ENCODE results near the gene KCNJ6.
A peak's percentile ranks its signal among the peaks of the same experiment; 100 is the strongest.
"Not testable (repeated sequence)": the region's sequence is repeated elsewhere in the genome, so short reads cannot be mapped to it uniquely, and the experiment has no call there.

Gene KCNJ6

DNA sequence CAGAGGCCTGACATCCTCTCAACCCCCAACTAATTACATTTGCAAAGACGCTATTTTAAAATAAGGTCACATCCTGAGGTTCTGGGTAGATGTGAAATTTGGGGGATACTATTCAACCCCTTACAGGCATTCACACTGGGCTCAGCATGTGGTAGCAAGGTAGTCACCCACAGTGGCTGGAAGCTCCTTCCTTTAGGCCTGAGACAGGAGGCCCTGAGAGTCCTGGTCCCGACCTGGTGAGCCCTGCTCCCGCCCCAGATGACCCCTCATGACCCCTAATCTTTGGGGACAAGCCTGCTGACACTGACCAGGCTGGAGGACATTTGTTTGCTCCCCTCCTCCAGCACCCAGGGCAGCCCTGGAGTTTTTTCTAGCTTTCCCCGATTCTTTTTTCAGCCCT lies 323.8 kb downstream of the KCNJ6 start:
- no peak for DNase-seq

DNA sequence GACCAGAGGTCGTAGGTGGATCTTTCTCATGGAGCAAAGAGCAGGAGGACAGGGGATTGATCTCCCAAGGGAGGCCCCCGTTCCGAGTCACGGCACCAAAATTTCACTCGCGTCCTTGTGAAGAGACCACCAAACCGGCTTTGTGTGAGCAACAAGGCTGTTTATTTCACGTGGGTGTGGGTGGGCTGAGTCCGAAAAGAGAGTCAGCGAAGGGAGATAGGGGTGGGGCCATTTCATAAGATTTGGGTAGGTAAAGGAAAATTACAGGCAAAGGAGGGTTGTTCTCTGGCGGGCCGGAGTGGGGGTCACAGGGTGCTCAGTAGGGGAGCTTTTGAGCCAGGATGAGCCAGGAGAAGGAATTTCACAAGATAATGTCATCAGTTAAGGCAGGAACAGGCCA lies 324.3 kb downstream of the KCNJ6 start:
- DNase-seq, result not testable (repeated sequence)

DNA sequence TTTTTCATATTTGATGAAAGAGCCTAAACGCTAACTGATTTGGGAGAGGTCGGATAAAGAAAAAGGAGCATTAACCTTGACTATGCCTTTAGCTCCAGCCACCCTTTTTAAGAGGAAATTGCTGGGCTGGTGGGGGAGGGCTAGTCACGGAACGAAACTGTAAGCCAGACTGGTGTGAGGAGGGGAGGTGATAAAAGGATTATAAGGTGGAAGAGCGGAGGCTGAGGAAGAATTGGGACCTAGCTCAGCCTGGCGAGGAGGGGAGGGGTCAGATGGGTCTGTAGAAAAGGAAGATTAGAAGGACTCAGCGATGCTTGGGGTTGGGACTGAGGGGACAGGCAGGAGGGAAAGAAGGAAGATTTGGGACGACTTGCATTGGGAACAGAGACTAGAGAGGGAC lies 325.4 kb downstream of the KCNJ6 start:
- not testable (repeated sequence) for DNase-seq

DNA sequence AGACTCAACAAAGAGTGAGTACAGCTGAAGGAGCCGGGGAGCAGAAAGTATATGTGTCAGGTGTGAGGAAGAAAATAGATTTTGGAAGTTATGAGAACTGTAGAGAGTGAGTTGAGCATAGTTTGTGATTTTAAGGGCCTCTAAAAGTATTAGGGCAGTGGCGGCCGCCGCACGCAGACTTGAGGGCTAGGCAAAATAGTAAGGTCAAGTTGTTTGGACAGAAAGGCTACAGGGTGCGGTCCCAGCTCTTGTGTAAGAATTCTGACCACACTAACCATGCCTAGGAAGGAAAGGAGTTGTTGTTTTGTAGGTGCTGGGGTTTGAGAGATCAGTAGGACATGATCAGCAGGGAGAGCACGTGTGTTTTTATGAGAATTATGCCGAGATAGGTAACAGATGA lies 327.6 kb downstream of the KCNJ6 start:
- not testable (repeated sequence) for DNase-seq

DNA sequence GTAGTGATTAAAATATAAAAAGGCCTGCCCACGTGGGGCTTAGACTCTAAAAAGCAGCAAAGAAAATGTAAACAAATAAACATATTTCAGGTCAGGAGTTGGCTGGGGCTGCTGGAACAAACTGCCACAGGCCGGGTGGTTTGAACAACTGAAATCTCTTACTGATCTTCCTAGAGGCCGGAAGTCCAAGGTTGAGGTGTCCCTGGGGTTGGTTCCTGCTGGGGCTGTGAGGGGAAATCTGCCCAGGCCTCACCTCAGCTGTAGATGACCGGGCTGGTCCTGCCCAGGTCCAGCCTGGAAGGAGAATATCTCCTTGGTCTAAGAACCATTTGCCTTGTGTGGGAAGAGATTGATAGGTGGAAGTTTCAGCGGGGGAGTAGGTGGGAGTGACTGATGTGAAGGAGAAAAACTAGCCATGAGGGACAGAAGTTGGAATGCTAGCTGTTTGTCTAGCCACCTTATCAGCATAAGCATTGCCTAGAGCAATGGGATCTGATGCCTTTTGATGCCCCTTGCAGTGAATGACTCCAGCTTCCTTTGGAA lies 328.6 kb downstream of the KCNJ6 start:
- no peak for DNase-seq

DNA sequence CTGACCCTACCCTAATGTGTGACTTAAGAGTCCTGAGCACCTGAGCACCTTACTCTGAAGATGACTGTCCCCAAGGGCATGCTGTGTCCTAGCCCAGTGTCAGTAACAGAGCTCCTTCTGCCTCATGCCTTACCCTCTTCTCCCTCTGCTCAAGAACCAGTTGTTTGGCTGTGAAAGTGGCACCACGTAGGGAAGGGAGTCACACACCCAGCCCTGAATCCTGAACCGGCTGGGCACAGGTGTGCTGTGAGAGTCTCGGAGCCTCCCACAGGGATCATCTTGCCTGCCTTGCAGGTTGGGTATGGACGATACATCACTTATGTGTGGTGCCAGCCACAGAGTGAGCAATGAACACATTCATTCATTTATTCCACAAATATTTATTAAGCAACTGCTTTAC lies 329.1 kb downstream of the KCNJ6 start:
- no peak for DNase-seq

DNA sequence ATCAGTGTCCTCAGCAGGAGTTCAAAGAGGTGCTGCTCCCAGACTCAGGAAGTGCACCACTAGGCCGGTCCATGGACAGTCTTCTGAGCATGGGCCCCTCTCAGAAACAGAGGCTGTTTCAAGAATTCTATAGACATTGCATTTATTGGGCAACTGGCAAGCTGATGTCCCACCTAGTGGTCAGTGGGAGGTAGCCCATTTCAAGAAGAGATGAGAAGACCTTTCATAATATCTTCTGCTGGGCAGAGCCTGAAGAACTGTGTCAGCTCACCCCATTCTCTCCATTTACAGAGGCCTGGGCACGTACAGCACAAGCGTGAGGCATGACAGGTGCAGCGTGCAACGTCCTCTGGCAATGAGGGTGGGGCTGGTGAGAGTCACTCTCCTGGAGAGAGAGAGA lies 333.7 kb downstream of the KCNJ6 start:
- peak in 1 of 5 experiments; percentile 12 for DNase-seq

DNA sequence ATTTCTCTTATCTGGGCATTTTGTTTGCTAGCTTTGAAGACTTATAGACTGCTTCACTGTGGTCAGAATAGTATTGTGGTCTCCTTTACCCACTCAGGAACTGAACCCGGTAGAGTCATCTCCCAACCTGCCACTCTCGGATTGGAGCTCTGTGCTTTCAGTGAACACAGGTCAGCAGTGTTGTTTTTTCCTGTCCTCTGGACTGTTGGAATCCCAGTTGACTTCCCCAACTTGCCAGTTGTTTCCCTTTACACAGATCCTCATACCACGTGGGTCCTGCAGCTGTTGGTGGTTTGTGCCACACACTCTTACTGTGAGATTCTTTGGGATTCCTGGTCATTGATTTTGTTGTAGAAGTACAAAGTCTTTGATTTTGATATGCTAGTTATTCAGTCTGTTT lies 335.6 kb downstream of the KCNJ6 start:
- no peak for DNase-seq

DNA sequence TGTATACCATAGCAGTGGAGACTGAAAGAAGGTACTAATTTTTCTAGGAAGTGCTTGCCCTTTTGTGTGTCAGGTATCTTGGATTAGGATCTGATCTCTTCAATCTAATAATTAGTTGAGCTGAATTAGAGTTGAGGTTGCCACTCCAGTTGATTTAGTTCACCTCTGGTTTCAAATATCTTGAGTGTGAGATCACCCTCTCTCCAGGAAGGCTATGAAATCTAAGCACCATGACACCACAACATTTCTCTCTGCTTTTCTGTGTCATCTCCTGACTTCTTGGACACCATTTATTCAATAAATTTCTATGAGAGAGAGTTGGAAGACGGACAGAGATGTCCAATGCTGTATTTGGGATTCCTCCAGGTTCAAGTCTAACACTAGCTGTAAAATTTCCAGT lies 336.9 kb downstream of the KCNJ6 start:
- no peak for DNase-seq

DNA sequence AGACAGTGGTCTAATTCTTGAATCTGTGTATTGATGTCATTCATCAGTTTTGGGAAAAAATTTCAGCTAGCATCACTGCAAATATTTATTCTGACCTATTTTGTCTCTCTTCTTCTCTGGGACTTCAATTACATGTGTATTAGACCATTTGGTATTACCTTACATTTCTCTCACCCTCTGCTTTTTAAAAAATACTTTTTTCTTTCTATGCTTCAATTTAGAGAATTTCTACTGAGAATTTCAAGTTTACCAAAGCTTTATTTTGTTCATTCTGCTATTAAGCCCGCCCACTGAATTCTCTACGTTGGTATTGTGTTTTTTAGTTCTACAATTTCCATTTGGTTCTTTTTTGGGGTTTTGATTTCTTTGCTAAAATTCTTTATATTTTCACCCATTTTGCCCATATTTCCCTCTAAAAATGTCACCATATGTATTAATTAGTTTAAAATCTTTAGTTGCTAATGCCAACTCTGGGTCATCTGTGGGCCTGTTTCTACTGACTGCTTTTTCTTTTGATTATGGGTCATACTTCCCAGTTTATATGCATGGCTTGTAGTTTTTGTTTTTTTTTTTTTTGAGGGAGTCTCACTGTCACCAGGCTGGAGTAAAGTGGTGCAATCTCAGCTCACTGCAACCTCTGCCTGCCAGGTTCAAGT lies 337.7 kb downstream of the KCNJ6 start:
- DNase-seq, result no peak

DNA sequence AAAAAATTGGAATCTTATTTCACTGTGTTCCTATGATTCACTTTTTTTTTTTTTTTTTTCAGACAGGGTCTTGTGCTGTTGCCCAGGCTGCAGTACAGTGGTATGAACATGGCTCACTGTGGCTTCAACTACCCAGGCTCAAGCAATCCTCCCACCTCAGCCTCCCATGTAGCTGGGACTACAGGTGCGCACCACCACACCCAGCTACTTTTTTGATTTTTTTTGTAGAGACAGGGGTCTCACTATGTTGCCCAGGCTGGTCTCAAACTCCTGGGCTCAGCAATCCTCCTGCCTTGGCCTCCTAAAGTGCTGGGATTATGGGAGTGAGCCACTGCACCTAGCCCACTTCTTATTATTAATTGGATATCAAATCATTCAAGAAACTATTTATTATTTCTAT lies 339.3 kb downstream of the KCNJ6 start:
- DNase-seq, result not testable (repeated sequence)

DNA sequence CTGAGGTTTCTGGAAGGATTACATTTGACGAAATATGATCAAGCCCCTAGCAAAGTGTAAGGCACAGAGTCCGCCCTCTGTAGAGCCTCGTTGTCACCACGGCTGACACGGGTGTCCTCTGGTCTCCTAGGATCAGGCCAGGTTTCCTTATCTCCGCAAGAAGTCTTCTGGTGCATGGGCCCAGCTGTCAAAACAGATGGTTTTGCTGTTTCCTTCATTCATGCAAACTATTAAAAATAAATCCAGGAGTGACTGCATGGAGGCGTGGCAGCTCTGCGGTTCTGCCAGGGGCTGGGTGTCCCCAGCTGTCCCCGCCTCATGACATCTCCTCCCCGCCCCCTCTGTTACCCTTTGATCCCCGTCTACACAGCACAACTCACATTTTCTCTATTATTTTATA lies 340.7 kb downstream of the KCNJ6 start:
- DNase-seq, result no peak

DNA sequence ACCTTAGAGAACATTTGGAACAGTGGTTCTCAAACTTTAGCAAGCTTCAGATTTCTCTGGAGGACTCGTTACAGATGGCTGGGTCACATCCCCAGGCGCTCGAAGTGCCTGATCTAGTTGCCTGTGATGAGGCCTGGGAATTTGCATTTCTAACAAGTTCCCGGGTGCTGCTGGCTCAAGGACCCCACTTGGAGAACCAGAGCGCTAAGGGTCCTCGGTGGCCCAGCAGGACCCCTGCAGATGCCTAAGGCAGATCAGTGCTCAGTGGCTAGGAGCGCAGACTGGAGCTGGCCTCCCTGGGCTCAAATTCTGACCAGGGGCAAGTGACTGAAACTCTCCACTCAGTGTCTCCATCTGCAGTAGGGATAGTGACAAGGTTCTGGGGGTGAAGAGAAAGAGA lies 341.5 kb downstream of the KCNJ6 start:
- no peak for DNase-seq

DNA sequence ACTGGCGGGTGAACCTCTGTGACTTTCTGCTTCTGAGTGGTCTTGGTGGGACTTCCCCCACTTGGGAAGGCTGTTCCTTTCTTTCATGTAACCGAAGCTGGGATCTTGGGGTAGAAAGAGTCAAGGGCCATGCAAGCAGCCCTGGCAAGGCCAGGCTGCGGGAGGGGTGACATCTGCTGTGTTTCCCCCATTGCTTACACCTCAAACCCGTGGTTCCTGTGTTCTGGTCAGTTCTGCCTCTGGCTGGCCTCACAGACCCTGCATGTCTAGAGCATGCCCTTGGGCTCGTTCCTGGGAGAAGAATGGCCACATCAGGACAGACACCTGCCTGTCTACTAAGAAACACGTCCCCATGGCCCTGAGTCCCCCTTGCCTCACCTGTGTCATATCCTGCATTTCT lies 341.9 kb downstream of the KCNJ6 start:
- DNase-seq, result no peak

DNA sequence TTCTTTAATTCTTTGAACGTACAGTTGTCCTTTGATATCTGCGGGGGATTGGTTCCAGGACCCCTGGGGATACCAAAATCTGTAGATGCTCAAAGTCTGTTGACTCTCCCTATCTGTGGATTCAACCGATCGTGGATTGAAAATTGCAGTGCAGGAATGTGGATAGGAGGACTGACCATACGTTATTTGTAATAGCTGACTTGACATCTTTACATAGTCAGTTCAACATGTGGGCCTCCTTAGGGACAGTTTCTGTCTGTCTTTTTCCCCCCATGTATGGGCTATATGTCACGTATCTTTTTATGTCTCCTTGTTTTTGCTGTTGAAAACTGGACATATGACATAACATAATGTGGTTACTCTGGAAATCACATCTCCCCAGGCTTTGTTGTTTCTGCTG lies 344.8 kb downstream of the KCNJ6 start:
- no peak for DNase-seq

DNA sequence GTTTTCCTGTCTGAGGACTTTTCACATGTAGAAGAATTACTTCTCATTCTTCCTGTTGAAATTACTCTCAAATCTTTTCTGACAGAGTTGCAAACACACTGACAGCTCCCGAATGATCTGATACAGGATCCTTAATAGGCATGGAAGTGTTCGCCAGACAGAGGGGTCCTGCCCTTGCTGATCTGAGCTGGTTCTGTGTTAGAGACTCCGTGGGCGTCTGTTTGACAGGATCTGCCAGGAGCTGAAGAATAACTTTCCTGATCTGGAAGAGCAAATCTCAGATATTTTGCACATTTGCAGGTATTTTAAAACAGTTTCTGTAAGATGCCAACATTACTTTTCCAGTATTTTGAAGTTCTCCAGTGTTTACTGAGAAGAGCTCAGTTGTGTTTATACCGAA lies 347.3 kb downstream of the KCNJ6 start:
- no peak for DNase-seq

DNA sequence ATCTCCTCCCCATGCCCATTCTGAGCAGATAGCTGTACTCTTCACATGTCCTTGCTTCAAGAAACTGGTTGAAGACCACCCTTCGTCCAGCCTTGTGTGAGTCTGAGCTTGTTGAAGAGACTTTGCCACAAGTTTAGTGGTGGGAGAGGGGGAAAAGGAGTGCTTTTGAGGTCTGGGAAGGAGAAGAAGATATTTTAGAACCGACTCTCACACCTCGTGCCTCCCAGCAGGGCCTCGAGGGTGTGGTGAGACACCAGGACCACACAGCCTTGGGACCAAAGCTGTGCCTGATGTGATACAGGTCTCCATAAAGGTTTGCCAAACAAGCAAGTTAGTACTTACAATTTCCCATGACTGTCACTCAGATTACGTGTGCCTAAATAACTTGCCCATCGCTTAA lies 347.8 kb downstream of the KCNJ6 start:
- DNase-seq, result no peak

DNA sequence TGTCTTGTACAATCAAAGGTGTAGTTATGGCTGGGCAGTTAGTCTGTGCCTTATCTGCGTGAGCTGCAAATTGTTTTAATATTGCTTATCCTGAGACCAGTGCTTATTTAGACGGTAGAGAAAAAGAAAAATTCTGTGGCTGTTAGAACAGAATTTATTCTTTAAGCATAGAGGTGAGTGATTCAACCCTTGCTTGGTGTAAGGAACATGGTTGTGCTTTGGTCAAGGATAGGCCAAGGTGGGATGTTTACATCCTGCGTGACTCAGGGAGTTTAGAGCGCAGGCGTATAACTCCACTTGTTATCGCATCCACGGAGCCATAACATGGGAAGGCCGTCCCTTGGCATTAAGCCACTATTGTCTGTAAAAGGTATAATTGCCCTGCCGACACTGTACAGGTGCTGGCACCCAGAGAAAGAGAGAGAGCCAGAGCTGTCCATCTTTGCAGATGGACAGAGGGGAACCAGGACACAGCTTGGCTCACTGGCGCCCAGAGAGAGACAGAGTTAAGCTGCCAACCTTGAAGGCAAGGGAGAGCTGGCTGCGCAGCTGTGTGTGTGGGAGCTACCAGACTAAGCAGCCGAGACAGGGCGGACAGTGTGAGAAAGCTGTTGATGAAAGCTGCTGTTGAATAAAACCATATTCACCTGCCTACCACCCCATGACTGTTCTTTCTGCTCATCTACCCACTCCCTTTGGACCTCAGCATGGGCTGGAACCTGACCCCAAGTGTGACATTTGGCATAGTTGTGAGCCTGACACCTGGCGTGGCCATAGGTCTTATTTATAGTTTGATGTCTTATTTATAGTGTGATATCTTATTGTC lies 349.3 kb downstream of the KCNJ6 start:
- DNase-seq, result no peak

DNA sequence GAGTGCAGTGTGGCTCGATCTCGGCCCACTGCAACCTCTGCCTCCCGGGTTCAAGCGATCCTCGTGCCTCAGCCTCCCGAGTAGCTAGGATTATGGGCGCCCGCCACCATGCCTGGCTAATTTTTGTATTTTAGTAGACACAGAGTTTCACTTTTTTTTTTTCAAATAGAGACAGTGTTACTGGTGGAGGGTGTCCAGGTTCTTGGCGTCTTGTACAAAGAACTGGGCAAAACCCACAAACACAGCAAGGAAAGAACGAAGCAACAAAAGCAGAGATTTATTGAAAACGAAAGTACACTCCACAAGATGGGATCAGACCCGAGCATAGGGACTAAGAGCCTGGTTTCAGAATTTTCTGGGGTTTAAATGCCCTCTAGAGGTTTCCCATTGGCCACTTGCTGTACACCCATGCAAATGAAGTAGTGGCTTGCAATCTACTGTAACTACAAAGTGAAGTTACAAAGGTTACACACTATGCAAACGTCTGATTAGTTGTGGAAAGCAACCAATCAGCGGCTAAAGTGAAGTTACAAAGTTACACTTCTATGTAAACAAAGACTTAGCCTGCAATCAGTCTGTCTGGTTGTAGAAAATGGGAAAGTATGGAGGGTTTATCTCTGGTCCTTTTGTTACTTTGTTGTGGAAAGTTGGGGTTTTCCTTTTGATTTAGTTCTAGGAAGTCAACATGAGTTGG lies 350.6 kb downstream of the KCNJ6 start:
- DNase-seq, result no peak

DNA sequence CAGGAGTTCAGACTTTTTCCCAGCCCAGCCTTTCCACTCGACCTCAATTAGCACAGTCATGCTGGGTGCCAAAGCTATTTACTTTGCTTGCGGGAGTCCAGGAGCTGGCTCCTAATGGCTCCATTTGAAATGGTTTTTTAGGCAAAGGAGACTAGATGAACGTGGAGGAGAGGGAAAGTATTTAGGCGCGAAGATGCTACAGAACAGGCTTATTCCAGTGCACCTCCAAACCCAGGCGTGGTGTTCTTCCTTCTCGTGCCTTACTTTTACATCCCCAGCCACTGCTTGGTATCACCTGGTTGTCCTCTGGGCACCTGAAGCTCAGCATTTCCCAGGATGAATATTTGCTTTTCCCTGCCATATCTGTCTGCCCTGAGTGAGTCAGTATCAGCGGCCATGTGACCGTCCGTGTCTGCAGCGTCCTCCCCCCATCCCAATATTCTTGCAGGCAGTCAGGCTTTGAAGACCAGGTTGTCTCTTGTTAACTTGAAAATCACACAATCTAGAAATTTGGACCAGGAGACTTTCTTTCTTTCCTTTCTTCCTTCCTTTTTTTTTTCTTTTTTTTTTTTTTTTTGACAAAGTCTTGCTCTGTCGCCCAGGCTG lies 351.2 kb downstream of the KCNJ6 start:
- no peak for DNase-seq

DNA sequence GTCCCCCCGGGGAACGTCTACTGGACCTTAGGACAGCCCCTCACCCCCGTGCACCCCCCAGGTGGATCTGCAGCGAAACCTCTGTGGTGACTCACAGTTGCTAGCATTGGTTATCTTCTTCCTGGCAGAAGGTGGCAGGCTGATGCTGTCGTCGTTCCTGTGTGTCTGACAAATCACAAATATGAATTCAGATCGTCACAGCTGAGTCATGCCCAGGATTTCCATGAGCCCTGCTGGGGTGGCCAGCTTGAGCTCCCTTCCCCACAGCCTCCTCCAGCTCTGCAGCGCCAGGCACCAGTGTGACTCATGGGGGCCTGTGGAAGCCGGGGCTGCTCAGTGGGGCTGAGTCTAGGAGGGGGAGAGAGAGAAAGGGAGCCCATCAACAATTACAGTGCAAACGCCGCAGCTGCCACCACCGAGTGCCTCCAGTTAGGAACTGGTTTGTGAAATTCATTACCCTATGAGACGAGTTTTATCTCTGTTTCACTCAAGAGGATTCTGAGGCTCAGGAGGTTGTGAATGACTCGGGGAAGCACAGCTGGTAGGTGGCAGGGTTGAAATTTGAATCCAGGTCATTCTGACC lies 351.8 kb downstream of the KCNJ6 start:
- DNase-seq, result peak; percentile 40 to 95 (median 78)

DNA sequence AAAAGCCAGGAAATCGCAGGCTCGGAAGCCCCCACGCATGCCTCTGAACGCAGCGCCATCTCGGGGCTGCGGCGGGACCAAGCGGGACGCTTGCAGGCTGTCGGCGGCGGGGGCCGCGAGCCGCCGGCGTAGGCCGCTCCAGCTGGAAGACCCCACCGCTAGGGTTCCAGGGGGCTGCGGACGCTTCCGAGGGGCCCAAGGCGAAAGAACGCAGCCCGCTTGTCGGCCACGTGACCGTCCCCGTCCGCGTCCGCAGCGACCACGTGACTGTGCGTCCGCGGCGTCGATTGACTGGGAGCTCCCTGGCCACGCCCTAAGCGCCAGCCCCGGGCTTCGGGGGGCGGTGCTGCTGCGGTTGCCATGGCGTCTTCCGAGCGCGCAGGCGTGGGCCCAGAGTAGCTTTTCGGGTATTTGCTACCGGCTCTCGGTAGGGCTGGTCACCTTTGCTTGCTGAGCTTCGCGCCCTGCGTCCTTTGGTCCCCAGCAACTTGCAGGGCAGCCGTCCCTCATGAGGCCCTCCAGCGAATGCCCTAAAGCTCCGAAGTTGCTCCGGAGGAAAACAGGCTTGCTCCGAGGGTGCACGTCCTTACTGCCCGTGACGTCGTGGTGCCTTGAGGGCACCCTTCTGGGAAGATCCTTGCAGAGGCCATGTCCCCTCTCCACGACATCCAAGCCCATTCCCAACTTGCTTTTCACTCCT lies 352.5 kb downstream of the KCNJ6 start:
- peak; percentile 78 to 97 (median 89) for DNase-seq

Measured in T-helper 2 cell (primary cell).